ENCODE data around the gene PDGFRB. TPM values are rescaled to one million over a fixed set of nuclear protein-coding genes. Genes with fewer than 3 reads are reported as not detected.

PDGFRB gene
- polyA plus RNA-seq, 2 of the 4 experiments (the other 2 are of a cell fraction): 0.22 TPM

DNA sequence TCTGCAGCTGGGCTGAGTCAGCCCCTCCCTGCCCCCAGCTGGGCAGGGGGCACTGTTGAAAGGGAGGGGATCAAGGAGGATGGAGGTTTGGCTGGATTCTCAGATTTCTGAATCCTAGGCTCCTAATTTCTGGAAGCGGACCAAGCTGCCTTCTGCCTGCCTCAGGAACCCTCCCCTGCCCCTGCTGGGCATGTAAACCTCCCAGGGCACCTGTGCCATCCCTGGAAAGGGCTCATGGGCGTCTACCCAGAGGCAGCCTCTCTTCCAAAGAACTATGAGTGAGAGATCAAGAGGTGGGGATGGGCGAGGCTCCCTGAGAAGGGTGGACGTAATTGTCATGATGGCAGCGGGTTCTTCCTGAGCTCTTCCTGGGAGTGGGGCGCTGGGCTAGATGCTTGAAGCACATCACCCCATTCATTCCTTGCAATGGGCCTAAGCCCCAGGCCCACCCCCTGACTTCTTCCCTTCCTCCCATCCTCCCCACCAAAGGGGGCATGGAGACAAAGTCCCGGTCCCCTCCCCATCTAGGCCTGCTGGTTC is 90.9 kb downstream of the PDGFRB start:
- whole genome bisulfite sequencing (ENCODE audit: missing lambda C conversion rate): 69% methylated on average over 7 of the region's 7 CpGs
- FAIRE-seq (no peak), ATAC-seq (no peak), DNase-seq (ENCODE audit: low read depth in 1 of 2, low spot score in 1 of 2) (no peak)
- POLR2A ChIA-PET: no interaction called here
- Histone ChIP-seq H3K9me3 (no peaks in the 10 kb centered on the region), H3K27ac (no peak overlapping the region), H3K4me2 (no peak overlapping the region), H3K4me1 (0 out of 3 replicates have a peak, but pooled peaks cover 4% of the 10 kb centered on the region), H3K4me3 (no peak overlapping the region)
- TF ChIP-seq EHMT2 (IDR thresholded peaks at IDR 0.05; ENCODE audit: low read depth) (no peak), KDM1A (IDR thresholded peaks at IDR 0.05; ENCODE audit: low read depth) (no peak), CHD2 (IDR thresholded peaks at IDR 0.05; ENCODE audit: low read length, partially characterized antibody) (no peak), ESRRA (IDR thresholded peaks at IDR 0.05; ENCODE audit: borderline replicate concordance, low read length) (no peak)
- CTCF ChIA-PET: interaction anchor here (1.1 to 2.2 kb wide), 2 partner anchors 9 to 11 kb away, joined by 3 to 7 read pairs; no protein-coding TSS in a partner anchor

Small RNAs within 50 kb of the gene (small RNA-seq; reads per million reads assigned to genes)
- 0 reads per million in 6 experiments for gene RF00019

Other genes with a start within 250 kb of the PDGFRB start
- 0.30 and 0.35 TPM in 2 replicates for gene PDE6A, start 211.1 kb downstream of the PDGFRB start, polyA plus RNA-seq (2011; rRNA removed)
- 0.20 to 0.30 TPM (median 0.28 TPM) in 3 replicates for gene PDE6A, start 211.1 kb downstream of the PDGFRB start, polyA plus RNA-seq (2017; fragmentation: RNase III; extraction: RNeasy Plus Mini Kit Qiagen cat#74134 plus additional on column Dnase treatment)
- 23.2 and 31.9 TPM in 2 replicates for gene SLC26A2, start 195.1 kb downstream of the PDGFRB start, polyA plus RNA-seq (2011; rRNA removed)
- 28.4 to 33.5 TPM (median 32.2 TPM) in 3 replicates for gene SLC26A2, start 195.1 kb downstream of the PDGFRB start, polyA plus RNA-seq (2017; fragmentation: RNase III; extraction: RNeasy Plus Mini Kit Qiagen cat#74134 plus additional on column Dnase treatment)
- 7.3 and 8.4 TPM in 2 replicates for gene TIGD6, start 155.2 kb downstream of the PDGFRB start, polyA plus RNA-seq (2011; rRNA removed)
- 4.2 to 4.4 TPM (median 4.3 TPM) in 3 replicates for gene TIGD6, start 155.2 kb downstream of the PDGFRB start, polyA plus RNA-seq (2017; fragmentation: RNase III; extraction: RNeasy Plus Mini Kit Qiagen cat#74134 plus additional on column Dnase treatment)
- 34.1 and 37.2 TPM in 2 replicates for gene HMGXB3, start 155.1 kb downstream of the PDGFRB start, polyA plus RNA-seq (2011; rRNA removed)
- 19.6 to 20.5 TPM (median 19.9 TPM) in 3 replicates for gene HMGXB3, start 155.1 kb downstream of the PDGFRB start, polyA plus RNA-seq (2017; fragmentation: RNase III; extraction: RNeasy Plus Mini Kit Qiagen cat#74134 plus additional on column Dnase treatment)
- 0.06 and 0.12 TPM in 2 replicates for gene CSF1R, start 69.3 kb downstream of the PDGFRB start, polyA plus RNA-seq (2011; rRNA removed)
- gene CSF1R, start 69.3 kb downstream of the PDGFRB start, polyA plus RNA-seq (2017; fragmentation: RNase III; extraction: RNeasy Plus Mini Kit Qiagen cat#74134 plus additional on column Dnase treatment): not detected in 3 replicates
- gene CDX1, start 10.9 kb upstream of the PDGFRB start, polyA plus RNA-seq (2011; rRNA removed): not detected in 2 replicates
- gene CDX1, start 10.9 kb upstream of the PDGFRB start, polyA plus RNA-seq (2017; fragmentation: RNase III; extraction: RNeasy Plus Mini Kit Qiagen cat#74134 plus additional on column Dnase treatment): not detected in 3 replicates
- not detected in 2 replicates for gene SLC6A7, start 34.2 kb upstream of the PDGFRB start, polyA plus RNA-seq (2011; rRNA removed)
- gene SLC6A7, start 34.2 kb upstream of the PDGFRB start, polyA plus RNA-seq (2017; fragmentation: RNase III; extraction: RNeasy Plus Mini Kit Qiagen cat#74134 plus additional on column Dnase treatment): not detected in 3 replicates
- gene CAMK2A, start 133.9 kb upstream of the PDGFRB start, polyA plus RNA-seq (2011; rRNA removed): 0.09 and 0.19 TPM in 2 replicates
- gene CAMK2A, start 133.9 kb upstream of the PDGFRB start, polyA plus RNA-seq (2017; fragmentation: RNase III; extraction: RNeasy Plus Mini Kit Qiagen cat#74134 plus additional on column Dnase treatment): 0.67 to 1.6 TPM (median 0.93 TPM) in 3 replicates
- gene ARSI, start 147.1 kb upstream of the PDGFRB start, polyA plus RNA-seq (2011; rRNA removed): 2.9 and 3.2 TPM in 2 replicates
- 17.4 to 24.1 TPM (median 22.0 TPM) in 3 replicates for gene ARSI, start 147.1 kb upstream of the PDGFRB start, polyA plus RNA-seq (2017; fragmentation: RNase III; extraction: RNeasy Plus Mini Kit Qiagen cat#74134 plus additional on column Dnase treatment)
- 17.5 and 20.9 TPM in 2 replicates for gene TCOF1, start 201.9 kb upstream of the PDGFRB start, polyA plus RNA-seq (2011; rRNA removed)
- gene TCOF1, start 201.9 kb upstream of the PDGFRB start, polyA plus RNA-seq (2017; fragmentation: RNase III; extraction: RNeasy Plus Mini Kit Qiagen cat#74134 plus additional on column Dnase treatment): 44.2 to 50.7 TPM (median 47.1 TPM) in 3 replicates

All from A549 (cell line).